PFSK-1 (cell line): ENCODE results near the gene GNG7.

Source experiments
- POLR2AphosphoS5 ChIP-seq: IDR thresholded peaks from 2 replicates; pipeline ENCODE4 v1.6.1; 2012; ENCODE audit warnings: low read depth, mild to moderate bottlenecking, control low read depth, low read length, moderate library complexity
- REST ChIP-seq, 2 experiments: IDR thresholded peaks; 2 replicates each; pipeline versions ENCODE4 v1.6.1 to v1.8.0; 2011 to 2012; ENCODE audit warnings: low read depth in 2 of 2, low read length in 2 of 2, control low read depth in 1 of 2, inconsistent platforms in 1 of 2, mild to moderate bottlenecking in 1 of 2, moderate library complexity in 1 of 2; ENCODE audit not compliant: insufficient read depth in 1 of 2
- SIN3A ChIP-seq: IDR thresholded peaks from 2 replicates; pipeline ENCODE4 v1.6.1; 2012; ENCODE audit warnings: mild to moderate bottlenecking, low read length, moderate library complexity, borderline replicate concordance; ENCODE audit not compliant: insufficient read depth
- TAF1 ChIP-seq: IDR thresholded peaks from 2 replicates; pipeline ENCODE4 v1.6.1; 2012; ENCODE audit warnings: low read length, control low read depth, borderline replicate concordance; ENCODE audit not compliant: insufficient read depth

GRCh38 chr19:2700660-2701360 lies 1.7 kb downstream of the GNG7 start:
- no peak for TF ChIP-seq REST (IDR thresholded peaks at IDR 0.05; ENCODE audit: insufficient read depth in 1 of 2, low read depth in 2 of 2, low read length in 2 of 2)
- no peak for TF ChIP-seq SIN3A
- TF ChIP-seq POLR2AphosphoS5: no peak
- TF ChIP-seq TAF1: no peak
